ENCODE measurements around the gene REEP5.

DNA sequence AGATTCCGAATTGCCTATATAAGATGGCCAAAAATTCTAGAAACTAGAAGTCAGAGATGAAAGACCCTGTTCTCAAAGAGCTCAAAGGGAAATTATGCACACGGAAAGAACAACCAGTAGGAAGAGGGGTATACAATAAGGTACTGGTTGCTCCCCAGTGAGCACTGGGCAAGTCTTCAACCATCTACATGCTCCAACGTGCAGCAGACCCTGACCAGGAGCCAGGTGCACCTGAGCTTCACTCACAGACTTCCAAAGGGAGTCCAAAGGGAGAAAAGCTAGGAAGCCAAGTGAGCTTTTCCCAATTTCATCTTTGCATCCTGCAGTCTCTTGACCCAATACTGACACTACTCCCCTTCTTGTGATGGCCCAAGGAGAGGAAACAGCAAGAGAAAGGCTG, 3.9 kb downstream of the REEP5 start:
- no peak for TF ChIP-seq CTCF (conservative IDR thresholded peaks at IDR 0.05 in 1 of 2, IDR thresholded peaks at IDR 0.05 in 1 of 2; ENCODE audit: extremely low read depth in 1 of 2, insufficient read depth in 1 of 2, low read depth in 1 of 2, low read length in 2 of 2)
- no peak for TF ChIP-seq EZH2 (IDR thresholded peaks at IDR 0.05; ENCODE audit: borderline replicate concordance, low read length)

All from mammary epithelial cell (primary cell).